HG03039 (cell line): ENCODE data around the gene DIRAS3.
"Not testable (repeated sequence)": the region's sequence is repeated elsewhere in the genome, so short reads cannot be mapped to it uniquely, and the experiment has no call there.

Experiments used
- ATAC-seq: cut with Tn5 transposase; IDR thresholded peaks from one replicate; pipeline ENCODE4 v1.9.1; 2021; ENCODE audit warnings: mild to moderate bottlenecking, moderate library complexity; ENCODE audit not compliant: unreplicated experiment

Gene DIRAS3

DNA sequence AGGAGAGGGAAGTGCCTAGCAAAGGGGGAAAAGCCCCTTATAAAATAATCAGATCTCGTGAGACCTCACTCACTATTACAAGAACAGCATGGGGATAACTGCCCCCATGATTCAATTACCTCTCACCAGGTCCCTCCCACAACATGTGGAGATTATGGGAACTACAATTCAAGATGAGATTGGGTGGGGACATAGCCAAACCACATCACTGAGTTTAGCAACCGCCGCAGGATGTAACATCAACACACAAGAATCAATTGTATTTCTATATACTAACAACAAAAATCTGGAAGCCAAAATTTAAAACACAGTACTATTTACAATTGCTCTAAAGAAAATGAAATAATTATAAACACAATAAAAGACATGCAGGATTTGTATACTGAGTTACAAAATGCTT is 21.9 kb downstream of the DIRAS3 start:
- no peak for ATAC-seq

DNA sequence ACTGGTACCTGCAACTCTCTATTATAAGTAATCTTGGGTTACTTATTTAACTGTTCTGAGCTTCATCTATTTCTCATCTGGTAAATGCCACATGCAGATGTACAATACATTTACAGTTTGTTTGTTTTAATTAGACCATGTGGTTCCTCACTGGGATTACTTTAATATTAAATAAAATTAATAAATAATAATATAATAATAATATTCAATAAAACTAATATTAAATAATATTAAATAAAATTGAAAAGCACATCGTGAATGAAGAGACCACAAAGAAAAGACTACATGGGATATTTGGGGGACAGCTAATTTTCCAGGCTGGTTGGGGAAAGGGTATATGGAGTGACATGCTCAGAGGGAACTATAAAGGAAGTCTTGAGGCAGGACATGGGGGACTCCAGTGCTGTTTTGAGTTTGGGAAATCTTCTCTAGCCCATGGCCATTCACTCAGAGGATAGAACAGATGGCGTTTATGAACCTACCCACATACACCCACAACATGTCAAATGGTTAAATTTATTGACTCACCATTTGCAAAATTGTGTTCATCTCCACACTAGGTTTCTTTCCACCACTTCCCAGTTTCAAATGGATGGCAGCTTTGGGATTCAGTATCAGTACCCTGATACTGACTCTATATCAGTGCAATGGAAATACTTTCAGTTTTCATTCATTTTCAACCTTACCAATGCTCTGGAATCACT is 25.6 kb downstream of the DIRAS3 start:
- no peak for ATAC-seq

DNA sequence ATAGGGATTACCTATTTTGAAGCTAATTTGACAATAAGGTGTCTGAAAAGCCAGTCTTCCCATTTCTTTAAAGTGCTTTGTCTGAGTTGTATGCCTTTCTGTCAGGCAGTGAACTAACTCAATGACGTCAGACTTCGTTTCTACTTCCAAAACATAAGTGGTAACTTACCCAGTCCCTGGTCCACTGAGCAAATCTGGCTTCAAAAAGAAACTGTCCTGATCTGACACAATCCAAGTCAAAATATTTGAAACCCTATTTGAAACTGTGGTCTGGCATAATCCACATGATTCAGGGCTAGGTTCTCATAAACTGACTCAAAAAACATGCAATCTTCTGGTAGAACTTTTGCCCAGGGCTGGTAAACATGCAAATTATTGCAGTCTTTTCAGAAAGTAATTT is 34.0 kb downstream of the DIRAS3 start:
- ATAC-seq, result no peak

DNA sequence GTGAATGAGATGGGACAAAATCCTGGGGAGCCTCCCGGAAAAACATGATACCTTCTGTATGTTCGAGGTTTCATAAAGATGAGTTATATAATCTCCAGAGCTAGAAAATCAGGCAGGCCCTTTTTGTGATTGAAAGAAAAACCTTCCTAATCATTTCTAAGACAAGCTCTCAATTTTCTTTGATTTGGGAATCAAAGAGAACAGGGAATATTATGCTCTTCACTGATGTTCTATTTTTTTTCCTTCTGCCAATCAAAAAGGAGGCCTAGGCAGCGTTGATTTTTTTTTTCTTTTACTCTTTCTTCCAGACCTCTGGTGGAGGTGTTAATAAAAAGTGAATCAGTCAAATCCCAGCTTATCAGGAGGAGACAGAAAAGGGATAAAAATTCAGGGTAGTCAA is 34.5 kb downstream of the DIRAS3 start:
- no peak for ATAC-seq

DNA sequence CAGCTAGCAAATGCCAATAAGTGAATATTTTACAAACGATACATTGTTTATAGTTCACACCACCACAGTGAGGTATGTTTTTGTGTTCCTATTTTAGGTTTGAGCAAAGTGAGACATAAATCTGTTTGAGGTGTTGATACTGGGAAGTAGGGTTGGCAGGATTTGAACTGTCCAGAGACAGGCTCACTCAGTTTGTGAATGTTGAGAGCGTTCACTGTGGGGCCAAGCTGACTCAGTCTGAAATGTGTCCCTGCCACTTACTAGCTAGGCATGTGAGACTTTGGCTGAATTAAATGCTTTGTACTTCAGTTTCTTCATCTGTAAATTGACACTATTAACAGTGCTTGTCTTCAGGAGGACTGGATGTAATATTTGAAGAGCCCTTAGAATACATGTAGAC is 35.1 kb downstream of the DIRAS3 start:
- ATAC-seq, result no peak

DNA sequence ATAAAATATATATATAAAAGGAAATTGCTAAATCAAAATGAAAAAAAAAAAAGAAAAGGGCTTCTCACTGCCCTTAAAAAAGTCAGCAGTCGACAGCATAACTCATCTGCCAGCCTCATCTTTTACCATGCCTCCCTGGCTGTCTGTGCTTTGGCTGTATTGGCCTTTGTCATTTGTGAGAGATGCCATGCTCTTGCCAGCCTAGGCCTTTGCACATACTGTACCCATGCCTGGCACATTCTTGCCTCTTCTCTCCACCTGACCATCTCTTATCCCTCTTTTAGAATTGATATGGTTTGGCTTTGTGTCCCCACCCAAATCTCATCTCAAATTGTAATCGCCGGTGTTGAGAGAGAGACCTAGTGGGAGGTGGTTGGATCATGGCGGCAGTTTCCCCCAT is 37.1 kb downstream of the DIRAS3 start:
- ATAC-seq, result no peak

DNA sequence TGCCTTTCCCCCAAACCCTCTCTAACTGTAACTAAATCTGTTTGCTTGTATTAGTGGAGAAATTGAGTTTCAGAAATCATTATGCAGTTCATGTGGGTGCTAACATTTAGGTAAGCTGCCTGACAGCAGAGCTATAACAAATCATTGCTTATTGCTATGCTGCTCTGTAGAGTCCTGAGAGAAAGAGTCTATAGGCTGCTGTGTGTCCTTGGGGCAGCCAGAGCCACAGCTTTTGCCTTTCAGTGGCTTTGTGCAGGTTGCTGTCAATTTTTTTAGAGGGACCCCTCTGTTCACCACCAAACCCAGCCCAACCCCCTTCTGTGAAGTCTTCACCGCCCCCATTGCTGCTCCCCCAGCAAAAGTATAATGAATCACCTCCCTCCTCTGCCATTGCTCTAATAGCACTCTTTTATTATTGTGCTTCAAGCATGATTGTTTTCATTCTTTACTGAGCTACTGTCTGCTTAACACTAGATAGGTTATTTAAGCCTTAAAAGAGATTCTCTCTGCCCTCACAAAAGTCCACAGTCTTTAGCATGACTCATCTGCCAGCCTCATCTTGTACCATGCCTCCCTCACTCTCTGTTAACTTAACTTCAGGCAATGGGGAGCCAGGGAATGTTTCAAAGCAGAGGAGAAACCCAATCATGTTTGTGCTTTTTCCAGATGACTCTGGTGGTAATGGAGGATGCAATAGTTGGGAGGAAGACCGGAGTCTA is 38.6 kb downstream of the DIRAS3 start:
- ATAC-seq, result no peak

DNA sequence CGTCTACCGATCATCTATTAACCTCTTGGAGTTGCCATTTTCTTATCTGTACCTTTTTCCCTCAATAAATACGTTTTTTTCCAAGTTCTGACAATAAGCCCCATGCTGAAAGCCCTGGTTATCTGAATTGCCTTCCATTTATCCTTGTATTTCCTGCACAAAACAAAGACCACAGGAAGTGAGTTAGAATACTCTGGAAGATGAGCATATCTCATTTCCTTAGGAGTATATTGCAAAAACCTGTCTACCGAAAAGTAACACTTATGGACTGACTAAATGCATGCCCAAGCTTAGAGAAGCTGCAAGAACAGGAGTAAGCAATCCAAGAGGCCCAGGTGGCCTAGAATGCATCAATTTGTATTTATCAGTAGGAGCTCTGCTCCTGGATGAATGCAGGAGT is 39.9 kb downstream of the DIRAS3 start:
- no peak for ATAC-seq

DNA sequence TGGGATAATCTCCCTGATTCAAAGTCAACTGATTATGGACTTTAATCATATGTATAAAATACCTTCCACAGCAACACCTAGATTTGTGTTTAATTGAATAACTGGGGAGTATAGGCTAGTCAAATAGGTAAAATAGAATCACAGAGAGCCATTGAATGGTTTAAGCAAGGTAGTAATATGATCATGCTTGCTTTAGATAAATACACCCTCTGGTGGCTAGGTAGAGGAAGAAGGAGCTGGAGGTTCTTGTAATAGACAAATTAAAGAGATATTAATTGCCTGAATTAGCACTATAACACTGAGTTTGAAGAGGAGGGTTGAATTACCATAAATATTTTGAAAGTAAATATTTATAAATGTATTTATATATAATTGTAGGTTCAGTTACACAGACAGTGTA is 40.3 kb downstream of the DIRAS3 start:
- ATAC-seq, result no peak

DNA sequence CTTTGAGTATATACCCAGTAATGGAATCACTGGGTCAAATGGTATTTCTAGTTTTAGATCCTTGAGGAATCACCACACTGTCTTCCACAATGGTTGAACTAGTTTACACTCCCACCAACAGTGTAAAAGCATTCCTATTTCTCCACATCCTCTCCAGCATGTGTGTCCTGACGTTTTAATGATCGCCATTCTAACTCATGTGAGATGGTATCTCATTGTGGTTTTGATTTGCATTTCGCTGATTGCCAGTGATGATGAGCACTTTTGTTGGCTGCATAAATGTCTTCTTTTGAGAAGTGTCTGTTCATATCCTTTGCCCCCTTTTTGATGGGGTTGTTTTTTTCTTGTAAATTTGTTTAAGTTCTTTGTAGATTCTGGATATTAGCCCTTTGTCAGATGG is 46.8 kb downstream of the DIRAS3 start:
- not testable (repeated sequence) for ATAC-seq

DNA sequence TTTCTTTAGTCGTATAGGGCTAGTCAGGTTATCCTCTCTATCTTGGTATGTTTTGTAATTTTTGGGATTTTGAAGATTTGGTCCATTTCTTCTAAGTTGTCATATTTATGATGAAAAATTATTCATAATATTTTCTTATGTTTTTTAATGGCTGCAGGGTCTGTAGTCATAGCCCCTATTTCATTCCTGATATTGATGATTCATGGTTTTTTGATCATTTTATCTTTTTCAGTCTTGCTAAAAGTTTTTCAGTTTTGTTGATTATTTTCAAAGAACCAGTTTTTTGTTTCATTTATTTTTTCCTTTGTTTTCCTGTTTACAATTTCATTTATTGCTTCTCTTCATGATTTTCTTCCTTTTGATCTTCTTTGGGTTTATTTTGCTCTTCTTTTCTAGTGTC is 50.2 kb downstream of the DIRAS3 start:
- ATAC-seq, result no peak

DNA sequence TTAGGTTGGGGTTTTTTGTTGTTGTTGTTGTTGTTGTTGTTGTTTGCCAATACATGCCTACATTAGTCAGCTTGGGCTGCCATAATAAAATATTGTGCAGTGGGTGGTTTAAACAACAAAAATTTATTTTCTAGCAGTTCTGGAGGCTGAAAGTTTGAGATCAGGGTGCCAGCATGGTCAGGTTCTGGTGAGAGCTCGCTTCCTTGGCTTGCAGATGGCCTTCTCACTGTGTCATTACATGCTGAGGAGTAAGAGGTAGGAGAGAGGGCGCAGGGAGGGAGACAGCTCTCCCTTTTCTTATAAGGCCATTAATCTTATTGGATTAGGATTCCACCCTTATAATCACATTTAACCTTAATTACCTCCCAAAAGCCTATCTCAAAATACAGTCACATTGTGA is 52.7 kb downstream of the DIRAS3 start:
- no peak for ATAC-seq
